ENCODE measurements around the gene VCL. TPM values are rescaled to one million over a fixed set of nuclear protein-coding genes. Genes with fewer than 3 reads are reported as not detected.

Gene VCL
- total and polyA plus RNA-seq, 4 donors, result 4.3 to 37.8 (median 17.3) TPM

DNA sequence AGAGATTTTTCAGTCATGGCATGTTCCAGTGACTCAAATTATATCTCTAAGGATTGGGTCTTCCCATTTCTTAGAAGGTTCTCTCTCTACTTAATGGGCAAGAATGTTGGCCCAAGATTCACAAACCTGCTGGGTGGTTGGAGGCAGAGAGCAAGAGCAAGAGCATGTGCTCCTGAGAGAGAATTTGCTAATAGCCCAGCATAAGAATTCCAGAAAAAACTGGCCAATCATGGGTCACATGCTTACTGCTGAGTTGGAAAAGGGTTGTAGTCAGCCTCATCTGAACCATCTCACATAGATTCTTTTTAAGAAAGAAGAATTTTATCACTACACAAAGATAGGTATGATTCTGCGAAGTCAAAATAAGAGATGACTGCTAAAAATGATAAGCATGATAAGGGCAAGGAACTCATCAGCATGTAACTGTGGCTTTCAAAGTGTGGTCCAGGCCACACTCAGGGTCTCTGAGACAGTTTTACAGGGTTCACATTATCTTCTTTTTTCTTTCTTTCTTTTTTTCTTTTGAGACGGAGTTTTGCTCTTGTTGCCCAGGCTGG lies 8.2 kb upstream of the VCL start (continued):
- TF ChIP-seq, protein P1, sequence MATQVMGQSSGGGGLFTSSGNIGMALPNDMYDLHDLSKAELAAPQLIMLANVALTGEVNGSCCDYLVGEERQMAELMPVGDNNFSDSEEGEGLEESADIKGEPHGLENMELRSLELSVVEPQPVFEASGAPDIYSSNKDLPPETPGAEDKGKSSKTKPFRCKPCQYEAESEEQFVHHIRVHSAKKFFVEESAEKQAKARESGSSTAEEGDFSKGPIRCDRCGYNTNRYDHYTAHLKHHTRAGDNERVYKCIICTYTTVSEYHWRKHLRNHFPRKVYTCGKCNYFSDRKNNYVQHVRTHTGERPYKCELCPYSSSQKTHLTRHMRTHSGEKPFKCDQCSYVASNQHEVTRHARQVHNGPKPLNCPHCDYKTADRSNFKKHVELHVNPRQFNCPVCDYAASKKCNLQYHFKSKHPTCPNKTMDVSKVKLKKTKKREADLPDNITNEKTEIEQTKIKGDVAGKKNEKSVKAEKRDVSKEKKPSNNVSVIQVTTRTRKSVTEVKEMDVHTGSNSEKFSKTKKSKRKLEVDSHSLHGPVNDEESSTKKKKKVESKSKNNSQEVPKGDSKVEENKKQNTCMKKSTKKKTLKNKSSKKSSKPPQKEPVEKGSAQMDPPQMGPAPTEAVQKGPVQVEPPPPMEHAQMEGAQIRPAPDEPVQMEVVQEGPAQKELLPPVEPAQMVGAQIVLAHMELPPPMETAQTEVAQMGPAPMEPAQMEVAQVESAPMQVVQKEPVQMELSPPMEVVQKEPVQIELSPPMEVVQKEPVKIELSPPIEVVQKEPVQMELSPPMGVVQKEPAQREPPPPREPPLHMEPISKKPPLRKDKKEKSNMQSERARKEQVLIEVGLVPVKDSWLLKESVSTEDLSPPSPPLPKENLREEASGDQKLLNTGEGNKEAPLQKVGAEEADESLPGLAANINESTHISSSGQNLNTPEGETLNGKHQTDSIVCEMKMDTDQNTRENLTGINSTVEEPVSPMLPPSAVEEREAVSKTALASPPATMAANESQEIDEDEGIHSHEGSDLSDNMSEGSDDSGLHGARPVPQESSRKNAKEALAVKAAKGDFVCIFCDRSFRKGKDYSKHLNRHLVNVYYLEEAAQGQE (IDR thresholded peaks at IDR 0.05), result no peak
- TF ChIP-seq HNF4A (conservative IDR thresholded peaks at IDR 0.05) (no peak), YY1 (IDR thresholded peaks at IDR 0.05) (no peak), FOXA1 (IDR thresholded peaks at IDR 0.05) (no peak), RXRA (IDR thresholded peaks at IDR 0.05) (no peak), HNF4G (IDR thresholded peaks at IDR 0.05) (no peak), SP1 (IDR thresholded peaks at IDR 0.05) (no peak), NR2F2 (IDR thresholded peaks at IDR 0.05) (no peak), TAF1 (conservative IDR thresholded peaks at IDR 0.05) (no peak), GABPA (IDR thresholded peaks at IDR 0.05 in 1 of 2, conservative IDR thresholded peaks at IDR 0.05 in 1 of 2) (no peak)
- TF ChIP-seq, protein P2, sequence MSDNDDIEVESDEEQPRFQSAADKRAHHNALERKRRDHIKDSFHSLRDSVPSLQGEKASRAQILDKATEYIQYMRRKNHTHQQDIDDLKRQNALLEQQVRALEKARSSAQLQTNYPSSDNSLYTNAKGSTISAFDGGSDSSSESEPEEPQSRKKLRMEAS (IDR thresholded peaks at IDR 0.05), result no peak

DNA sequence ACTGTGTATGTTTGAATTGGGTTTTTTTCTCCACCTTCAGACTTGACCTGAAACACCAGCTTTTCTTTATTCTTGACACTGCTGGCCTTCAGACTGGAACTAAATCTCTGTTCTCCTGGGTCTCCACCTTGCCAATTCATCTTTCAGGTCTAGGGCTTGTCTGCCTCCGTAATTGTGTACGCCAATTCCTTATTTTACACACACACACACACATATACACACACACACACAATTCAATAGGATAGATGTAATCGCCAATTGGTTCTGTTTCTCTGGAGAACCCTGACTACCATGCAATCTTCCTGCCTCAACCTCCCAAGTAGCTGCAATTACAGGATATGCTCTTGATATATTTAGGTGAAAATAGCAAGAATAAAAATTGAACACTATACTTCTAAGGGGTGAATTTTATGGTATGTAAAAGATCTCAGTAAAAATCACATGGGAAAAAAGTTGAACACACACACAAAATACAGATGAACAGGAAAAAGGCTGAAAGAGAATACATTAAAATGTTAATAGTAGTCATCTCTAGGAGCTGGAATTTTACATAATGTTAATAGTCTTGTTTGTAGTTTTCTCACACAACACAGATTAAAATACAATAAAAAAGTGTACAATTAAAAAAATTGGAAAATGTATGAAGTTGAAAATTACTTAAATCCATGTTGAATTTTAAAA lies 6.6 kb upstream of the VCL start:
- no peaks in the 10 kb centered on the region for H3K27me3 ChIP-seq (ENCODE audit: control insufficient read depth in 4 of 4, insufficient read depth in 4 of 4, low read length in 3 of 4)
- H3K36me3 ChIP-seq (ENCODE audit: control insufficient read depth in 4 of 4, insufficient read depth in 3 of 4, low read depth in 1 of 4, low read length in 3 of 4), result no peaks in the 10 kb centered on the region
- DNase-seq (ENCODE audit: low spot score), result no peak
- H3K9me3 ChIP-seq (ENCODE audit: control insufficient read depth in 4 of 4, low read length in 3 of 4), result no peaks in the 10 kb centered on the region
- TF ChIP-seq FOXA1 (IDR thresholded peaks at IDR 0.05), result no peak
- TF ChIP-seq, protein P2 (IDR thresholded peaks at IDR 0.05), result no peak
- TF ChIP-seq, protein P3, sequence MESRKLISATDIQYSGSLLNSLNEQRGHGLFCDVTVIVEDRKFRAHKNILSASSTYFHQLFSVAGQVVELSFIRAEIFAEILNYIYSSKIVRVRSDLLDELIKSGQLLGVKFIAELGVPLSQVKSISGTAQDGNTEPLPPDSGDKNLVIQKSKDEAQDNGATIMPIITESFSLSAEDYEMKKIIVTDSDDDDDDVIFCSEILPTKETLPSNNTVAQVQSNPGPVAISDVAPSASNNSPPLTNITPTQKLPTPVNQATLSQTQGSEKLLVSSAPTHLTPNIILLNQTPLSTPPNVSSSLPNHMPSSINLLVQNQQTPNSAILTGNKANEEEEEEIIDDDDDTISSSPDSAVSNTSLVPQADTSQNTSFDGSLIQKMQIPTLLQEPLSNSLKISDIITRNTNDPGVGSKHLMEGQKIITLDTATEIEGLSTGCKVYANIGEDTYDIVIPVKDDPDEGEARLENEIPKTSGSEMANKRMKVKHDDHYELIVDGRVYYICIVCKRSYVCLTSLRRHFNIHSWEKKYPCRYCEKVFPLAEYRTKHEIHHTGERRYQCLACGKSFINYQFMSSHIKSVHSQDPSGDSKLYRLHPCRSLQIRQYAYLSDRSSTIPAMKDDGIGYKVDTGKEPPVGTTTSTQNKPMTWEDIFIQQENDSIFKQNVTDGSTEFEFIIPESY (IDR thresholded peaks at IDR 0.05), result no peak
- no peak for TF ChIP-seq GABPA (IDR thresholded peaks at IDR 0.05 in 1 of 2, conservative IDR thresholded peaks at IDR 0.05 in 1 of 2)
- no peak for TF ChIP-seq TAF1 (conservative IDR thresholded peaks at IDR 0.05)
- TF ChIP-seq HNF4A (conservative IDR thresholded peaks at IDR 0.05), result no peak
- no peak for TF ChIP-seq SP1 (IDR thresholded peaks at IDR 0.05)
- no peak for TF ChIP-seq FOXA2 (IDR thresholded peaks at IDR 0.05)
- no peak for TF ChIP-seq JUND (IDR thresholded peaks at IDR 0.05)
- TF ChIP-seq, protein P1 (IDR thresholded peaks at IDR 0.05), result no peak
- no peak for TF ChIP-seq RXRA (IDR thresholded peaks at IDR 0.05)
- TF ChIP-seq, protein P4, sequence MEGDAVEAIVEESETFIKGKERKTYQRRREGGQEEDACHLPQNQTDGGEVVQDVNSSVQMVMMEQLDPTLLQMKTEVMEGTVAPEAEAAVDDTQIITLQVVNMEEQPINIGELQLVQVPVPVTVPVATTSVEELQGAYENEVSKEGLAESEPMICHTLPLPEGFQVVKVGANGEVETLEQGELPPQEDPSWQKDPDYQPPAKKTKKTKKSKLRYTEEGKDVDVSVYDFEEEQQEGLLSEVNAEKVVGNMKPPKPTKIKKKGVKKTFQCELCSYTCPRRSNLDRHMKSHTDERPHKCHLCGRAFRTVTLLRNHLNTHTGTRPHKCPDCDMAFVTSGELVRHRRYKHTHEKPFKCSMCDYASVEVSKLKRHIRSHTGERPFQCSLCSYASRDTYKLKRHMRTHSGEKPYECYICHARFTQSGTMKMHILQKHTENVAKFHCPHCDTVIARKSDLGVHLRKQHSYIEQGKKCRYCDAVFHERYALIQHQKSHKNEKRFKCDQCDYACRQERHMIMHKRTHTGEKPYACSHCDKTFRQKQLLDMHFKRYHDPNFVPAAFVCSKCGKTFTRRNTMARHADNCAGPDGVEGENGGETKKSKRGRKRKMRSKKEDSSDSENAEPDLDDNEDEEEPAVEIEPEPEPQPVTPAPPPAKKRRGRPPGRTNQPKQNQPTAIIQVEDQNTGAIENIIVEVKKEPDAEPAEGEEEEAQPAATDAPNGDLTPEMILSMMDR (IDR thresholded peaks at IDR 0.05; ENCODE audit: low read depth, low read length, missing input control), result no peak
- TF ChIP-seq HNF4G (IDR thresholded peaks at IDR 0.05), result no peak
- TF ChIP-seq EGR1 (IDR thresholded peaks at IDR 0.05; ENCODE audit: low read depth in 2 of 2), result no peak
- TF ChIP-seq YY1 (IDR thresholded peaks at IDR 0.05), result no peak
- H3K4me3 ChIP-seq (ENCODE audit: low read depth in 1 of 3, low read length in 3 of 3), result no peak overlapping the region
- no peak overlapping the region for H3K27ac ChIP-seq (ENCODE audit: low read depth in 1 of 2, low read length in 2 of 2)
- no peaks in the 10 kb centered on the region for H3K4me1 ChIP-seq (ENCODE audit: control insufficient read depth in 4 of 4, insufficient read depth in 4 of 4, low read length in 3 of 4)
- H3K9ac ChIP-seq (ENCODE audit: low read depth in 1 of 2, low read length in 2 of 2), result no peak overlapping the region
- 96% methylated on average over 3 of the region's 3 CpGs for WGBS
